Measurements from ENCODE around the gene FUS. TPM values are rescaled to one million over a fixed set of nuclear protein-coding genes. Genes with fewer than 3 reads are reported as not detected.

FUS gene
- polyA plus RNA-seq, 4 donors = 571 to 934 (median 698) TPM

DNA sequence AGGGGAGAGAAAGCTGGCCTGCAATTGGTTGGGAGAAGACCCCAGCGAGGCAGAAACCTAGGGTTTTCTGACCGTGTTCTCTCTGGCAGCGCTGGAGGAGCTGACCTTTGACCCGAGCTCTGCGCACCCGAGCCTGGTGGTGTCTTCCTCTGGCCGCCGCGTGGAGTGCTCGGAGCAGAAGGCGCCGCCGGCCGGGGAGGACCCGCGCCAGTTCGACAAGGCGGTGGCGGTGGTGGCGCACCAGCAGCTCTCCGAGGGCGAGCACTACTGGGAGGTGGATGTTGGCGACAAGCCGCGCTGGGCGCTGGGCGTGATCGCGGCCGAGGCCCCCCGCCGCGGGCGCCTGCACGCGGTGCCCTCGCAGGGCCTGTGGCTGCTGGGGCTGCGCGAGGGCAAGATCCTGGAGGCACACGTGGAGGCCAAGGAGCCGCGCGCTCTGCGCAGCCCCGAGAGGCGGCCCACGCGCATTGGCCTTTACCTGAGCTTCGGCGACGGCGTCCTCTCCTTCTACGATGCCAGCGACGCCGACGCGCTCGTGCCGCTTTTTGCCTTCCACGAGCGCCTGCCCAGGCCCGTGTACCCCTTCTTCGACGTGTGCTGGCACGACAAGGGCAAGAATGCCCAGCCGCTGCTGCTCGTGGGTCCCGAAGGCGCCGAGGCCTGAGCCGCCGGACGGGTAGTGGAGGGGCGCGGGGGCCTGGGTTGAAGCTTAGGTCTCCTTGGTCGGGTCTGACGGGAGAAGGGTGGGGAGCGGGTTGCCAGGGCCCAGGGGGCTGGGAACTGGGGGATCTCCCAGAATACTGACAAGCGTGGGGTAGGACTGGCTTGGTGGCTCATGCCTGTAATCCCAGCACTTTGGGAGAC, 44.4 kb downstream of the FUS start:
- no peak for DNase-seq (ENCODE audit: low read depth in 4 of 4, low spot score in 2 of 4)

DNA sequence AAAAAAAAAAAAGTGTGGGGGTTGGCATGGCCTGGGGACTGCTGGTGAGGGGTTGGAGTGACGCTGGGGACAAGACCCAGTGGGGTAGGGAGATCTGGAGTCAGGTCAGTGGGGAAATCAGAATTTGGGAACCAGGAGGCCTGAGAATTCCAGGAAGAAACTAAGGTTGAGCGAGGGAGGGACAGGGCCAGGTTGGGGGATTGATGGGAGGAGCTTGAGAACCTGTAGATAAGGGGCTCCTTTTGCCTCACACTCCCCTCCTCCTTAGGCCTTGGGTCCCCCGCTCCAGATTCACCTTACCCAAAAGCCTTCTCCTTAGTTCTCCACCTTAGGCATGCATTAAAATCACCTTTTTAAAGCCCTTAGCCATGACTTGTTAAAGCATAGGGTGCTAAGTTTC, 45.3 kb downstream of the FUS start:
- DNase-seq (ENCODE audit: low read depth in 4 of 4, low spot score in 2 of 4) = no peak

DNA sequence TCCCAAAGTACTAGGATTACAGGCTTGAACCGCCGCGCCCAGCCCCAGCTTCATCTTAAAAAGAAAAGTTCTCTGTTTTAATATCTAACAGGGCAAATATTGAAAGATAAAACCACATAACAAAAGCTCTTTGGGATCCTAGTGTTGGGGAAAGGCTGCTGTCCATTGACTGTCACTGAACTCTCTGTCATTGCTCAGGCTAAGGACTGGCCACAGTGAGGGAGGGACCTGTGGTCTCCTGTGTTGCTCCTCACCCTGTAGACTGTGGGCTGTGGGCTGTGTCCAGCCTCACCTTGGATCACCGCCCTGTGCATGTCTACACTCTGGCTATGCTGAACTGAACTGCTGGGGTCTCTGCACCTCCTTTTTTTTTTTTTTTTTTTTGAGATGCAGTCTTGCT, 48.3 kb downstream of the FUS start:
- no peak for DNase-seq (ENCODE audit: low read depth in 4 of 4, low spot score in 2 of 4)

DNA sequence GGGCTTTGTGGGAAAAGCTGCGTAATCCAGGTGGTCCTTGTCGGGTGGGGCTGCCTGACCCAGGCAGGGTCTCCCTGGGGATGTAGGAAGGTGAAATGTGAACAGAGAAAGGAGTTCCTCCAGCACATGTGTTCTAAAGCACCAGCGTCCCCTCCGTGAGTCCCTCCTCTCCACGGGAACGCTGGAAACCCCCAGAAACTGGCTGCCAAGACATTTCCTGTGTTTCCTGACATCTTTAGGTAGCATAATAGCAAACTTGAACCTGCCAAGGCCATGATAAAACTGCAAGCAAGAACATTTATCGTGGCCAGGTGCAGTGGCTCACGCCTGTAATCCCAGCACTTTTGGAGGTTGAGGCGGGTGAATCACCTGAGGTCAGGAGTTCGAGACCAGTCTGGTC, 49.6 kb downstream of the FUS start:
- DNase-seq (ENCODE audit: low read depth in 4 of 4, low spot score in 2 of 4) = no peak

DNA sequence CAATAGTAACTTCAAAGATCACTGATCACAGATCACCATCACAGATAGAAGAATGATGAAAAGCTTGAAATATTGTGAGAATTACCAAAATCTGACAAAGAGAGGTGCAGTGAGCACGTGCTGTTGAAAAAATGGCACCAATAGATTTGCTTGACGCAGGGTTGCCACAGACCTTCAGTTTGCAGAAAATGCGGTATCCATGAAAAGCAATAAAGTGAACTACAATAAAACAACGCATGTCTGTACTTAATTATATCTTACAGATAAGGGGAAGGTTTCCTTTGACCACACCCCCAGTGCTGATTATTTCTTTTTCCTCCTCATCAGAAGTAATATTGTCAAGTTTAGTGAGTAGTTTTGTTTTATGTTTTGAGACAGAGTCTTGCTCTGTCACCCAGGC, 58.1 kb downstream of the FUS start:
- DNase-seq (ENCODE audit: low read depth in 4 of 4, low spot score in 2 of 4) = no peak

Other genes starting within 250 kb of the FUS start
- gene ORAI3, start 231.1 kb upstream of the FUS start, polyA plus RNA-seq (ENCODE audit: insufficient read length in 4 of 4) = 10 to 100 TPM; 18.7 to 22.5 (median 20.3) TPM
- gene SETD1A, start 222.4 kb upstream of the FUS start, polyA plus RNA-seq (ENCODE audit: insufficient read length in 4 of 4) = 10 to 100 TPM; 15.3 to 23.3 (median 18.6) TPM
- 10 to 100 TPM in 2 of 4 donors, 1 to 10 TPM in 2; 7.2 to 12.0 (median 9.4) TPM for gene HSD3B7, start 194.9 kb upstream of the FUS start, polyA plus RNA-seq (ENCODE audit: insufficient read length in 4 of 4)
- gene STX1B, start 169.5 kb upstream of the FUS start, polyA plus RNA-seq (ENCODE audit: insufficient read length in 4 of 4) = 1 to 10 TPM in 3 of 4 donors, under 1 TPM in 1; 0.73 to 3.0 (median 1.8) TPM
- 10 to 100 TPM; 35.6 to 44.6 (median 41.2) TPM for gene STX4, start 146.6 kb upstream of the FUS start, polyA plus RNA-seq (ENCODE audit: insufficient read length in 4 of 4)
- gene ZNF668, start 105.9 kb upstream of the FUS start, polyA plus RNA-seq (ENCODE audit: insufficient read length in 4 of 4) = 1 to 10 TPM; 4.1 to 7.2 (median 6.5) TPM
- gene ZNF646, start 105.7 kb upstream of the FUS start, polyA plus RNA-seq (ENCODE audit: insufficient read length in 4 of 4) = 10 to 100 TPM; 11.0 to 19.1 (median 12.5) TPM
- 1 to 10 TPM in 3 of 4 donors, under 1 TPM in 1; 0.48 to 2.1 (median 1.3) TPM for gene PRSS53, start 91.2 kb upstream of the FUS start, polyA plus RNA-seq (ENCODE audit: insufficient read length in 4 of 4)
- gene VKORC1, start 85.3 kb upstream of the FUS start, polyA plus RNA-seq (ENCODE audit: insufficient read length in 4 of 4) = 10 to 100 TPM; 68.3 to 92.8 (median 73.0) TPM
- 10 to 100 TPM; 34.5 to 48.8 (median 41.0) TPM for gene BCKDK, start 71.8 kb upstream of the FUS start, polyA plus RNA-seq (ENCODE audit: insufficient read length in 4 of 4)
- 10 to 100 TPM; 56.6 to 86.1 (median 70.4) TPM for gene KAT8, start 62.5 kb upstream of the FUS start, polyA plus RNA-seq (ENCODE audit: insufficient read length in 4 of 4)
- 10 to 100 TPM; 53.9 to 77.2 (median 67.5) TPM for gene PRSS8, start 44.4 kb upstream of the FUS start, polyA plus RNA-seq (ENCODE audit: insufficient read length in 4 of 4)
- 1 to 10 TPM in 3 of 4 donors, under 1 TPM in 1; 0.92 to 1.7 (median 1.3) TPM for gene PRSS36, start 30.1 kb upstream of the FUS start, polyA plus RNA-seq (ENCODE audit: insufficient read length in 4 of 4)
- gene PYCARD, start 22.6 kb downstream of the FUS start, polyA plus RNA-seq (ENCODE audit: insufficient read length in 4 of 4) = 10 to 100 TPM in 2 of 4 donors, 1 to 10 TPM in 2; 7.5 to 17.9 (median 10.9) TPM
- under 1 TPM; 0.05 to 0.17 (median 0.09) TPM for gene TRIM72, start 34.0 kb downstream of the FUS start, polyA plus RNA-seq (ENCODE audit: insufficient read length in 4 of 4)
- not detected for gene PYDC1, start 37.0 kb downstream of the FUS start, polyA plus RNA-seq (ENCODE audit: insufficient read length in 4 of 4)
- gene ITGAM, start 79.8 kb downstream of the FUS start, polyA plus RNA-seq (ENCODE audit: insufficient read length in 4 of 4) = 1 to 10 TPM; 1.5 to 3.2 (median 2.6) TPM
- 1 to 10 TPM in 1 of 4 donors, under 1 TPM in 3; 0.30 to 1.3 (median 0.55) TPM for gene ITGAX, start 175.0 kb downstream of the FUS start, polyA plus RNA-seq (ENCODE audit: insufficient read length in 4 of 4)
- under 1 TPM; 0.06 to 0.43 (median 0.21) TPM for gene ITGAD, start 213.2 kb downstream of the FUS start, polyA plus RNA-seq (ENCODE audit: insufficient read length in 4 of 4)
- 1 to 10 TPM in 2 of 4 donors, under 1 TPM in 2; 0.59 to 1.6 (median 1.2) TPM for gene COX6A2, start 248.2 kb downstream of the FUS start, polyA plus RNA-seq (ENCODE audit: insufficient read length in 4 of 4)